Parathyroid adenoma (tissue), 2 donors: Measurements from ENCODE around the gene CHTF8.

Experiments
- H2AFZ ChIP-seq: fragments of 300-600 bp; sonication (generic); one replicate; pipeline ENCODE4 v1.7.0; 2017; ENCODE audit warnings: antibody characterized with exemption, mild to moderate bottlenecking
- H3K27ac ChIP-seq: fragments of 300-600 bp; sonication (generic); one replicate; pipeline ENCODE4 v1.7.0; 2017
- H3K27me3 ChIP-seq: fragments of 300-600 bp; sonication (generic); one replicate; pipeline ENCODE4 v1.7.0; 2017; ENCODE audit warnings: low read length; ENCODE audit not compliant: control insufficient read depth, insufficient read depth
- H3K36me3 ChIP-seq: fragments of 300-600 bp; sonication (generic); one replicate; pipeline ENCODE4 v1.7.0; 2017; ENCODE audit warnings: low read length; ENCODE audit not compliant: control insufficient read depth, insufficient read depth
- H3K4me1 ChIP-seq: fragments of 300-600 bp; sonication (generic); one replicate; pipeline ENCODE4 v1.7.0; 2017; ENCODE audit warnings: control low read depth
- H3K4me2 ChIP-seq: fragments of 300-600 bp; sonication (generic); one replicate; pipeline ENCODE4 v1.7.0; 2017; ENCODE audit warnings: low read length
- H3K4me3 ChIP-seq: fragments of 300-600 bp; sonication (generic); one replicate; pipeline ENCODE4 v1.7.0; 2017; ENCODE audit warnings: low read depth, low read length
- H3K79me2 ChIP-seq: fragments of 300-600 bp; sonication (generic); one replicate; pipeline ENCODE4 v1.7.0; 2017; ENCODE audit warnings: control low read depth
- H3K9ac ChIP-seq: fragments of 300-600 bp; sonication (generic); one replicate; pipeline ENCODE4 v1.7.0; 2017; ENCODE audit warnings: mild to moderate bottlenecking
- H3K9me3 ChIP-seq: fragments of 300-600 bp; sonication (generic); one replicate; pipeline ENCODE4 v1.7.0; 2017; ENCODE audit warnings: low read length; ENCODE audit not compliant: control insufficient read depth
- TF ChIP-seq, protein P1 (sequence below): fragments of 300-600 bp; sonication (generic); IDR thresholded peaks from one replicate; pipeline ENCODE4 v1.7.0; 2017; ENCODE audit warnings: antibody characterized with exemption, mild to moderate bottlenecking
- donor health status: primary hyperparathyroidism.

Gene CHTF8

DNA sequence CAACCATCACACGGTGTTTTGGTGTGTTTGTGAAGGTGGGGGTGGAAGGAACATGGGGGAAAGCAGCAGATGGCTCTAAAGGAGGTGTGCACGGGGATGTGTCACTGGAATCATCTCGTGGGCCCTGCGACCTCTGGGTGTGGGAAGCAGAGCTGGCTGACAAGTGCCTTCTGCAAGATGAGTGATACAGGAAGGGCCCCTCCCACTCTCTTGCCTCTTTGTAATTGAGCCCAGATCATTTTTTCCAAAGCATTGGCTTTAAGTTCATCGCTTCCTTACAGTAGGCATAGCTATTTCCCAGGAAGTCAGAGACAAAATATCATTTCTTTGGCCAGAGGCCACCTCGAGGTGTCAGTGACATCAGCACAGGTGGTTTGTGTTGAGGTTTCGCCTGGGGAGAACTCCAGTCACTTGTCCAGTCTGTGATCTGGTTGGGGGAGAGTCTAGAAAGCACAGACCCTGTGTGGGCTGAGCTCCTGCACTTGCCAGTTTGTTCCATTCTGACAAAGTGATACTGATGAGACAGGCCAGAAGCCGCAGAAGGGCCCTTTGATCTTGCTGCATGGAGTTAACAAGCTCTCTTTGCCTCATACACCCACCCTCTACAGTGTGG is 33.9 kb upstream of the CHTF8 start:
- Histone ChIP-seq H3K27me3 (no peaks in the 10 kb centered on the region), H2AFZ (no peak overlapping the region), H3K4me3 (no peak overlapping the region), H3K9me3 (no peaks in the 10 kb centered on the region), H3K4me1 (peaks cover 4% of the 10 kb centered on the region), H3K79me2 (no peaks in the 10 kb centered on the region), H3K36me3 (no peaks in the 10 kb centered on the region), H3K27ac (no peak overlapping the region), H3K4me2 (no peak overlapping the region), H3K9ac (no peak overlapping the region)
- TF ChIP-seq, protein P1, sequence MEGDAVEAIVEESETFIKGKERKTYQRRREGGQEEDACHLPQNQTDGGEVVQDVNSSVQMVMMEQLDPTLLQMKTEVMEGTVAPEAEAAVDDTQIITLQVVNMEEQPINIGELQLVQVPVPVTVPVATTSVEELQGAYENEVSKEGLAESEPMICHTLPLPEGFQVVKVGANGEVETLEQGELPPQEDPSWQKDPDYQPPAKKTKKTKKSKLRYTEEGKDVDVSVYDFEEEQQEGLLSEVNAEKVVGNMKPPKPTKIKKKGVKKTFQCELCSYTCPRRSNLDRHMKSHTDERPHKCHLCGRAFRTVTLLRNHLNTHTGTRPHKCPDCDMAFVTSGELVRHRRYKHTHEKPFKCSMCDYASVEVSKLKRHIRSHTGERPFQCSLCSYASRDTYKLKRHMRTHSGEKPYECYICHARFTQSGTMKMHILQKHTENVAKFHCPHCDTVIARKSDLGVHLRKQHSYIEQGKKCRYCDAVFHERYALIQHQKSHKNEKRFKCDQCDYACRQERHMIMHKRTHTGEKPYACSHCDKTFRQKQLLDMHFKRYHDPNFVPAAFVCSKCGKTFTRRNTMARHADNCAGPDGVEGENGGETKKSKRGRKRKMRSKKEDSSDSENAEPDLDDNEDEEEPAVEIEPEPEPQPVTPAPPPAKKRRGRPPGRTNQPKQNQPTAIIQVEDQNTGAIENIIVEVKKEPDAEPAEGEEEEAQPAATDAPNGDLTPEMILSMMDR: no peak

DNA sequence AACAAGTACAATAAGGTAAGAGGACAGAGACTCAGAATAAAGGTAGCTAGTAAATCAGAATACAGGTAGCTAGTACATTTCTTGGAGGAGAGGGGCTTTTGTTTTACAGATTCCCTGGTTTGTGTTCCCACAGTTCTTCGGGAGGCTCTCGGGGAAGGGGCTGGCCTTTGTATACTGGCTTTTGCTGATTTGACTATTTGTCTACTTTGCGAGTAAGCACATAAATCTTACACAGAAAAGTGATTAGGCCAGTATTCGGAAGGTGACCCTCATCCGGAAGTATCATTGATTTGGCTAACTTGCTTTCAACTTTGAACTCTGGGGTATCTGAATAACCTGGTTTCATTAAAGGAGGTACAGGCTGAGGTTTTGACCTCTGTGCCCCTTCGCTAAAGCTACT is 33.2 kb upstream of the CHTF8 start:
- no peaks in the 10 kb centered on the region for H3K36me3 ChIP-seq

DNA sequence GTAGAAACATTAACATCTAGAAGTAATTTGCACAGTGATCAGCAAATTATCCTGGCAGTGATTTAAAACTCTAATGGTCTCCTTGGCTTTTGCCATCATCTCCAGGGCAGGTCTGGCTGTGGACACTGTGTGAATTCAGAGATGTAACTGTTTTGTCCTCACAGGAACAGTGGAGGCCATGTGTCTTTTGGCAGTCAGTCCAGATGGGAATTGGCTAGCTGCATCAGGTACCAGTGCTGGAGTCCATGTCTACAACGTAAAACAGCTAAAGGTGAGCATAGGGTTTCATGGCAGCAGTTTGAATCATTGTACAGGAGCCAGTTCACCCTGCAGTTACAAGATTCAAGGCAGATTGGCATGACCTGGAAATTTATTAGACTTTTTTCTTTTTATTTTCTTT is 27.8 kb upstream of the CHTF8 start:
- no peaks in the 10 kb centered on the region for H3K9me3 ChIP-seq
- no peak overlapping the region for H2AFZ ChIP-seq
- H3K27ac ChIP-seq: no peak overlapping the region
- TF ChIP-seq, protein P1: no peak
- H3K4me3 ChIP-seq: no peak overlapping the region
- no peak overlapping the region for H3K9ac ChIP-seq
- H3K36me3 ChIP-seq: no peaks in the 10 kb centered on the region
- no peak overlapping the region for H3K4me2 ChIP-seq
- H3K27me3 ChIP-seq: no peaks in the 10 kb centered on the region
- H3K4me1 ChIP-seq: no peaks in the 10 kb centered on the region
- no peaks in the 10 kb centered on the region for H3K79me2 ChIP-seq

More for the DNA sequence above, 33.2 kb upstream of the CHTF8 start:
- Histone ChIP-seq H3K9ac (no peak overlapping the region), H3K27ac (no peak overlapping the region), H3K4me2 (no peak overlapping the region), H2AFZ (no peak overlapping the region), H3K9me3 (no peaks in the 10 kb centered on the region), H3K79me2 (no peaks in the 10 kb centered on the region), H3K27me3 (no peaks in the 10 kb centered on the region), H3K4me3 (no peak overlapping the region), H3K4me1 (peaks cover 3% of the 10 kb centered on the region)
- TF ChIP-seq, protein P1: no peak

DNA sequence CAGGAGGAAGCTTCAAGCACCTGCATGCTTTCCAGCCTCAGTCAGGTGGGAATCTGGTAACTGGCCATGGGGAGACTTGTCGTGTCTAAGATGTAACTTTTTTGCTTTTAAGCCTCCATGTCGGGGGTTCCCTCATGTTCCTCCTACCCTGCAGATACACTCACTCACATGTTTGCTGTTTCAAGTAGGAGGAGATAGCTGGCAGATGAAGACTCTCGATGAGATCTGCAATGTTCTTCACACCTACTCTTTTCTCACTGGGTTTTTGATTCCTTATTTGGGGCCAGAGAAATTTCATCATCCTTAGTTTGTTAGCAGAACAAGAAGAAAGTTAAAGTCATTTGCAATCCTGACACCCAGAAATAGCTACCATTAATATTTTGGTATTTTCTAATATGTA is 24.8 kb upstream of the CHTF8 start:
- no peaks in the 10 kb centered on the region for H3K9me3 ChIP-seq
- no peaks in the 10 kb centered on the region for H3K27me3 ChIP-seq
- H3K4me2 ChIP-seq: no peak overlapping the region
- TF ChIP-seq, protein P1: no peak
- H3K36me3 ChIP-seq: no peaks in the 10 kb centered on the region
- H3K27ac ChIP-seq: no peak overlapping the region
- H3K79me2 ChIP-seq: no peaks in the 10 kb centered on the region
- no peak overlapping the region for H3K4me3 ChIP-seq
- no peak overlapping the region for H3K9ac ChIP-seq
- H2AFZ ChIP-seq: no peak overlapping the region
- H3K4me1 ChIP-seq: no peaks in the 10 kb centered on the region
